ACC112 (cell line): ENCODE measurements around the gene MGAT5.

Experiments used
- H2AFZ ChIP-seq: fragments of 200-600 bp; sonication (generic); one replicate; pipeline ENCODE4 v1.6.0; 2017; ENCODE audit warnings: antibody characterized with exemption, low read length; ENCODE audit not compliant: unreplicated experiment
- H3K27ac ChIP-seq: fragments of 200-600 bp; sonication (generic); 2 replicates; pipeline ENCODE4 v1.5.1; 2014; ENCODE audit warnings: low read depth, mild to moderate bottlenecking, antibody characterized with exemption, low read length, moderate library complexity
- H3K27me3 ChIP-seq: fragments of 200-600 bp; sonication (generic); 2 replicates; pipeline ENCODE4 v1.6.1; 2014; ENCODE audit warnings: mild to moderate bottlenecking, antibody characterized with exemption, low read length, moderate library complexity, mixed read lengths; ENCODE audit not compliant: insufficient read depth
- H3K36me3 ChIP-seq: fragments of 200-600 bp; sonication (generic); 2 replicates; pipeline ENCODE4 v1.6.1; 2016; ENCODE audit warnings: mild to moderate bottlenecking, antibody characterized with exemption, low read length, moderate library complexity, mixed read lengths; ENCODE audit not compliant: insufficient read depth
- H3K4me1 ChIP-seq: fragments of 200-600 bp; sonication (generic); one replicate; pipeline ENCODE4 v1.6.1; 2016; ENCODE audit warnings: low read length, mixed read lengths; ENCODE audit not compliant: insufficient read depth, unreplicated experiment, control insufficient read depth
- H3K4me3 ChIP-seq: fragments of 200-600 bp; sonication (generic); 2 replicates; pipeline ENCODE4 v1.5.1; 2014; ENCODE audit warnings: mild to moderate bottlenecking, low read depth, low read length
- H3K79me2 ChIP-seq: fragments of 200-600 bp; sonication (generic); one replicate; pipeline ENCODE4 v1.6.0; 2016; ENCODE audit warnings: low read length; ENCODE audit not compliant: control insufficient read depth, unreplicated experiment, insufficient read depth

The MGAT5 gene

GRCh38 chr2:134315471-134315870 is 61.6 kb downstream of the MGAT5 start:
- H3K4me3 ChIP-seq, result no peak overlapping the region
- no peaks in the 10 kb centered on the region for H3K27me3 ChIP-seq
- no peak overlapping the region for H2AFZ ChIP-seq
- H3K27ac ChIP-seq, result no peak overlapping the region
- H3K36me3 ChIP-seq, result no peaks in the 10 kb centered on the region; the same call in none of the 2 replicates
- no peaks in the 10 kb centered on the region for H3K4me1 ChIP-seq
- no peaks in the 10 kb centered on the region for H3K79me2 ChIP-seq

DNA sequence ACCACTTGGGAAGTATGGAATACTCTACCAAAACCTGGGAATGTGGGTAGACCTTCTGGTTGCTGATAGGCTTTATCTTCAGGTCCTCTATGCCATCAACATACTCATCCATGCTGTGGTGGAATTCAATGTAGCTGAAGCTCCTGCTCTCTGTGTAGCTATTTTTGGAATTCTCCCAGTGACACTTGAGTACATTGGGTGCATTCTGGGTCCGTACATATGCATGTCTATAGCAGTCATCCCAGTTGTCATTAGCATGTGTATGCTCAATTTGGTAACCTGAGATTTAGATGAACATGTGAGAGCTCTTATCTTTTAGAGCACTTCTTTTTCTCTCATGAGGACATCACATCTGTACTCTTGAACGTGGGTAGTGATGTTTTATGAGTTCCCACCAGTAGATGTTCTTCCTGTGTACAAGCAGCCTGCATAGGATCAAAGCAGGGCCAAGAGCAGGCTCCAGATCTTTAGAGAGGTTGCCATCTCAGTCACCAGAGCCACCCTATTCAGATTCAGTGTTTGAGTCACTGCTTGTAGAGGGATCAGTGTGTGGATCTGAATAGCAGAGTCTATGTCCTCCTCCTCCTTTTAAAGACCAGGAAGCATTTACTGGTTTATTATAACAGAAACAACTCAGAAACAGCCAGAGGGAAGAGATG is 65.9 kb downstream of the MGAT5 start:
- H3K4me1 ChIP-seq, result no peaks in the 10 kb centered on the region
- H3K4me3 ChIP-seq, result no peak overlapping the region
- no peaks in the 10 kb centered on the region; the same call in none of the 2 replicates for H3K36me3 ChIP-seq
- no peaks in the 10 kb centered on the region for H3K79me2 ChIP-seq
- H3K27me3 ChIP-seq, result no peaks in the 10 kb centered on the region
- H3K27ac ChIP-seq, result no peak overlapping the region
- H2AFZ ChIP-seq, result no peak overlapping the region

DNA sequence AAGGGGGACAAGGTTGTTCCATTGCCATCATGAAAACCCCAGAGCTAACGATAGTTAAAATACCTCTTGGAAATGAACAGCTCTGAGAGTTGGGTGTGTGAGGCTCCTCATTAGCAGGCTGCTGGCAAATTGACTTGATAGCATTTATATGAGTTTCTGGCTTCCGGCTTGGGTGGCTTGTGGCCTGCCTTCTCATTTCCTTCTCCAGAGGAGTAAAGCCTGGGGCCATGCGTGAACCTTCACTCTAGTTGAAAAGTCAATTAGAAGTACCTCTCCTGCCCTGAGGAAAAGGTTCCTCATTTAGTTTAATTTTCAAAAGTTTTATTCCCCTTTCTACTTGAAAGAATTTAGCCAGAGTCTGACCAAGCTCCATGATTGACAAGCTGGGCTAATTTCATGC is 67.1 kb downstream of the MGAT5 start:
- H3K79me2 ChIP-seq, result no peaks in the 10 kb centered on the region
- H2AFZ ChIP-seq, result no peak overlapping the region

GRCh38 chr2:134323777-134324176 is 69.9 kb downstream of the MGAT5 start:
- H3K27me3 ChIP-seq, result no peaks in the 10 kb centered on the region
- H3K4me3 ChIP-seq, result no peak overlapping the region
- no peaks in the 10 kb centered on the region for H3K79me2 ChIP-seq
- no peak overlapping the region for H2AFZ ChIP-seq
- peaks cover 5% of the 10 kb centered on the region; the same call in 1 of the 2 replicates for H3K36me3 ChIP-seq
- H3K4me1 ChIP-seq, result no peaks in the 10 kb centered on the region
- no peak overlapping the region for H3K27ac ChIP-seq

More for the DNA sequence above, 67.1 kb downstream of the MGAT5 start:
- Histone ChIP-seq H3K36me3 (no peaks in the 10 kb centered on the region; the same call in none of the 2 replicates), H3K4me3 (no peak overlapping the region), H3K27me3 (no peaks in the 10 kb centered on the region), H3K4me1 (no peaks in the 10 kb centered on the region), H3K27ac (no peak overlapping the region)

DNA sequence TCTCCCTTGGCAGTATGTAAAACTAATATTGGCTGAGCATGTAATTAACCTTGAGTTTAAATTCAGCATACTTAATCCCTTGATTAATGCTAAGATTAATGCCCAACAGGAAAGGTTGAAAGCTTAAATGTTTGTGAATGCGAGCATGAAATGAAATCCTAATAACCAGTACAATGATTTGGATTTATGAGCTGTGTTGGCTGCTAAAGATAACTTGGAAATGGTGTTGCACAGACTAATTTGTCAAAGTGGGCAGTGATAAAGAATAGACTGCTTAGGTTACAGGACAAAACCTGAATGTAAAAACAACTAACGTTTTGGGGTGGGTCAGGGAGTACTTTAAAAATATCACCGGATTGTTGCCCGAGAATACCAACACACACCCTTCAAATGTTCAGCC is 70.6 kb downstream of the MGAT5 start:
- Histone ChIP-seq H3K4me3 (no peak overlapping the region), H3K4me1 (no peaks in the 10 kb centered on the region), H3K79me2 (no peaks in the 10 kb centered on the region), H3K36me3 (0 out of 2 replicates have a peak, but pooled peaks cover 5% of the 10 kb centered on the region), H3K27ac (no peak overlapping the region), H2AFZ (no peak overlapping the region), H3K27me3 (no peaks in the 10 kb centered on the region)

DNA sequence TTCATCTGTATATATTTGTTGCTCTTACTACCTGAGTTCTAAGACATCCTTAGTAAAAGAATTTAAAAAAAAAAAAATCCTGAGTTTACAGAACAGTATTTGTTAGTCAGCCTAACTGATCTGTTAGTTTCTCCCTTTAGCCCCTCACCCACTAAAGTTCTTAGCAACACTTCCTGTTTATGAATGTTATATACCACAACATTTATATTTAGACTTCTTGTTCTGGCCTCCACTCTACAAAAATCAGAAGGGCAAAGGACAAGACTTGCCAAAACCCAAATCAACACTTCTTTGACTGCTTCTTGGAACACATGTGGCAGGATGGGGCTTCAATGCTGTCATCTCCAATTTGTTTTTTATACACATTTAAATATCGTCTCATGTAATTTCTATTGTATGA is 71.1 kb downstream of the MGAT5 start:
- Histone ChIP-seq H3K4me3 (no peak overlapping the region), H3K27me3 (no peaks in the 10 kb centered on the region), H3K27ac (no peak overlapping the region), H2AFZ (no peak overlapping the region), H3K36me3 (0 out of 2 replicates have a peak, but pooled peaks cover 5% of the 10 kb centered on the region), H3K79me2 (no peaks in the 10 kb centered on the region), H3K4me1 (no peaks in the 10 kb centered on the region)

GRCh38 chr2:134325696-134326095 is 71.8 kb downstream of the MGAT5 start:
- Histone ChIP-seq H3K4me3 (no peak overlapping the region), H3K4me1 (no peaks in the 10 kb centered on the region), H3K79me2 (no peaks in the 10 kb centered on the region), H3K36me3 (0 out of 2 replicates have a peak, but pooled peaks cover 5% of the 10 kb centered on the region), H3K27me3 (no peaks in the 10 kb centered on the region), H2AFZ (no peak overlapping the region), H3K27ac (no peak overlapping the region)

DNA sequence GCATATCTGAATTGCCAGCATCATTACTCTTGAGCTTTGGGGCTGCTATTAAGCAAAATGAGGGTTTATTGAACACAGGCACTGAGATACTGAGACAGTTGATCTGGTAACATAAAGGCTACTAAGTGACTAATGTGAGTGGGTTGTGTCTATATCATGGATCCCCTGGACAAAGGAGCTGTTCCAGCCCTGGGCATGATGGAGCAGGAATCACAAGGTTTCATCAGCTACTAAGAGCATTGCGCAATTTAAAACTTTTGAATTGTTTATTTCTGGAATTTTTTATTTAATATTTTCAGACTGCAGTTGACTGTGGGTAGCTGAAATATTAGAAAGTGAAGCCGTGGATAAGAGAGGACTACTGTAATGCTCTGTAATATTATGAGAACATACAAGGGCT is 73.5 kb downstream of the MGAT5 start:
- no peaks in the 10 kb centered on the region for H3K4me1 ChIP-seq
- H3K79me2 ChIP-seq, result no peaks in the 10 kb centered on the region
- H3K4me3 ChIP-seq, result no peak overlapping the region
- no peak overlapping the region for H3K27ac ChIP-seq
- H2AFZ ChIP-seq, result no peak overlapping the region
- H3K36me3 ChIP-seq, result peaks cover 11% of the 10 kb centered on the region; the same call in 1 of the 2 replicates
- no peaks in the 10 kb centered on the region for H3K27me3 ChIP-seq

GRCh38 chr2:134331081-134331480 is 77.2 kb downstream of the MGAT5 start:
- Histone ChIP-seq H2AFZ (no peak overlapping the region), H3K4me1 (no peaks in the 10 kb centered on the region), H3K27me3 (no peaks in the 10 kb centered on the region), H3K27ac (no peak overlapping the region), H3K79me2 (no peaks in the 10 kb centered on the region), H3K4me3 (no peak overlapping the region), H3K36me3 (peaks cover 11% of the 10 kb centered on the region; the same call in 1 of the 2 replicates)

- Histone ChIP-seq H3K27me3 (no peaks in the 10 kb centered on the region), H2AFZ (no peak overlapping the region), H3K36me3 (peaks cover 6% of the 10 kb centered on the region; the same call in 1 of the 2 replicates), H3K27ac (no peak overlapping the region), H3K79me2 (no peaks in the 10 kb centered on the region), H3K4me3 (no peak overlapping the region), H3K4me1 (no peaks in the 10 kb centered on the region)
Measured at GRCh38 chr2:134333646-134334189, 79.8 kb downstream of the MGAT5 start.
